HL-60/S4 (cell line): ENCODE measurements around the gene BLOC1S5.
"Not testable (repeated sequence)": the region's sequence is repeated elsewhere in the genome, so short reads cannot be mapped to it uniquely, and the experiment has no call there.

Experiments
- in situ Hi-C: fragments of 300-500 bp; cut with MboI; formaldehyde crosslinking; loops from 2 replicates; pipeline ENCODE4 v1.14.3; 2022; ENCODE audit warnings: low sequenced_read_pairs

The BLOC1S5 gene

GRCh38 chr6:8047541-8048292 is 16.5 kb downstream of the BLOC1S5 start:
- in situ Hi-C loops = no loop called here

GRCh38 chr6:8045769-8046168 is 18.4 kb downstream of the BLOC1S5 start:
- in situ Hi-C loops = not testable (repeated sequence)

- in situ Hi-C loops = no loop called here
These were observed 21.0 kb downstream of the BLOC1S5 start for GRCh38 chr6:8043221-8043620.

- in situ Hi-C loops = no loop called here
These were observed 22.1 kb downstream of the BLOC1S5 start for GRCh38 chr6:8041913-8042583.

- in situ Hi-C loops = not testable (repeated sequence)
These were observed 30.1 kb downstream of the BLOC1S5 start for GRCh38 chr6:8034107-8034506.

GRCh38 chr6:8030920-8031319 is 33.3 kb downstream of the BLOC1S5 start:
- in situ Hi-C loops = no loop called here

GRCh38 chr6:8029243-8029870 is 34.8 kb downstream of the BLOC1S5 start:
- in situ Hi-C loops = no loop called here

GRCh38 chr6:8027965-8028651 is 36.1 kb downstream of the BLOC1S5 start:
- in situ Hi-C loops = no loop called here

GRCh38 chr6:8026800-8027199 is 37.4 kb downstream of the BLOC1S5 start:
- in situ Hi-C loops = no loop called here

- in situ Hi-C loops = no loop called here
These were observed 39.0 kb downstream of the BLOC1S5 start for GRCh38 chr6:8025191-8025590.

- in situ Hi-C loops = no loop called here
These were observed 40.6 kb downstream of the BLOC1S5 start for GRCh38 chr6:8023638-8024037.

GRCh38 chr6:8020083-8020482 is 44.1 kb downstream of the BLOC1S5 start:
- in situ Hi-C loops = no loop called here

- in situ Hi-C loops = no loop called here
These were observed 46.5 kb downstream of the BLOC1S5 start for GRCh38 chr6:8017705-8018104.

GRCh38 chr6:8017276-8017701 is 46.9 kb downstream of the BLOC1S5 start:
- in situ Hi-C loops = no loop called here

GRCh38 chr6:8014947-8015346 is 49.2 kb downstream of the BLOC1S5 start:
- in situ Hi-C loops = no loop called here

GRCh38 chr6:8013763-8014162 is 50.4 kb downstream of the BLOC1S5 start:
- in situ Hi-C loops = no loop called here

GRCh38 chr6:8006208-8006607 is 58.0 kb downstream of the BLOC1S5 start:
- in situ Hi-C loops = no loop called here

GRCh38 chr6:8005136-8005535 is 59.1 kb downstream of the BLOC1S5 start:
- in situ Hi-C loops = no loop called here

- in situ Hi-C loops = no loop called here
These were observed 63.6 kb downstream of the BLOC1S5 start for GRCh38 chr6:8000636-8001035.

- in situ Hi-C loops = no loop called here
These were observed 64.0 kb downstream of the BLOC1S5 start for GRCh38 chr6:8000188-8000596.

- in situ Hi-C loops = loop anchor here (25.0 kb wide), 1 partner anchor 262 kb away; the partner anchor contains the start of gene BMP6
These were observed 65.0 kb downstream of the BLOC1S5 start for GRCh38 chr6:7999201-7999600.
